H1 (cell line): ENCODE results near the gene KRT75. TPM values are rescaled to one million over a fixed set of nuclear protein-coding genes. Genes with fewer than 3 reads are reported as not detected.
A peak's percentile ranks its signal among the peaks of the same experiment; 100 is the strongest.

Source experiments
- CTCF ChIA-PET: fragments of 300-600 bp; sonication (Branson Sonifier 250); formaldehyde crosslinking; loops from one replicate; lab custom pipeline; 2021; ENCODE audit not compliant: partially characterized antibody; lab: Charles Lee
- POLR2A ChIA-PET: fragments of 300-600 bp; sonication (Branson Sonifier 250); formaldehyde crosslinking; loops from one replicate; lab custom pipeline; 2021; ENCODE audit warnings: inconsistent platforms; ENCODE audit not compliant: partially characterized antibody; lab: Charles Lee
- DNase-seq, 2 experiments: peaks; one replicate each; pipeline versions ENCODE4 v3.0.0 to v3.0.0-alpha.2; 2010 to 2022; ENCODE audit warnings: low spot score in 2 of 2, low read depth in 1 of 2, mixed read lengths in 1 of 2
- FAIRE-seq: peaks from 2 replicates; lab custom pipeline; 2011; peaks lifted over from hg19 to GRCh38; lab: Jason Lieb, UNC
- H2AFZ ChIP-seq: 2 replicates; pipeline ENCODE4 v1.8.1; 2012; ENCODE audit warnings: low read length, inconsistent platforms
- H2AK5ac ChIP-seq: 2 replicates; pipeline ENCODE4 v1.6.1; 2013; ENCODE audit warnings: low read depth, low read length
- H2BK120ac ChIP-seq: replicated peaks from 2 replicates; pipeline ENCODE3; 2013; ENCODE audit warnings: low read depth, low read length, inconsistent platforms
- H2BK12ac ChIP-seq: 2 replicates; pipeline ENCODE4 v1.6.1; 2013; ENCODE audit warnings: low read depth, low read length
- H2BK15ac ChIP-seq: 2 replicates; pipeline ENCODE4 v1.6.1; 2013; ENCODE audit warnings: low read length
- H2BK20ac ChIP-seq: 2 replicates; pipeline ENCODE4 v1.6.1; 2013; ENCODE audit warnings: low read length
- H2BK5ac ChIP-seq: 2 replicates; pipeline ENCODE4 v1.6.1; 2013; ENCODE audit warnings: low read depth, low read length
- H3K14ac ChIP-seq: 2 replicates; pipeline ENCODE4 v1.6.1; 2013; ENCODE audit warnings: inconsistent platforms; ENCODE audit not compliant: insufficient read length
- H3K18ac ChIP-seq: 2 replicates; pipeline ENCODE4 v1.6.1; 2013; ENCODE audit warnings: low read length; ENCODE audit errors: extremely low read depth
- H3K23ac ChIP-seq: 2 replicates; pipeline ENCODE4 v1.6.1; 2013; ENCODE audit warnings: inconsistent platforms; ENCODE audit not compliant: insufficient read length
- H3K23me2 ChIP-seq: 2 replicates; pipeline ENCODE4 v1.6.1; 2013; ENCODE audit warnings: low read depth, low read length
- H3K27ac ChIP-seq: 2 replicates; pipeline ENCODE4 v1.6.1; 2011; ENCODE audit warnings: low read depth, low read length, inconsistent platforms
- H3K27me3 ChIP-seq, 4 experiments: replicated peaks in 1 of 4; 1 replicate in 1 of 4; 2 replicates in 3 of 4; pipeline versions ENCODE4 v1.6.1 to v1.8.1; 2011 to 2013; ENCODE audit warnings: low read length in 3 of 4, mild to moderate bottlenecking in 3 of 4, inconsistent platforms in 2 of 4, mixed read lengths in 2 of 4, moderate library complexity in 1 of 4; ENCODE audit not compliant: control insufficient read depth in 3 of 4, insufficient read depth in 3 of 4; ENCODE audit errors: extremely low read depth in 1 of 4
- H3K36me3 ChIP-seq, 4 experiments: 2 replicates each; pipeline versions ENCODE4 v1.6.1 to v1.8.1; 2011 to 2013; ENCODE audit warnings: mild to moderate bottlenecking in 4 of 4, low read length in 3 of 4, moderate library complexity in 2 of 4, control low read depth in 1 of 4, inconsistent platforms in 1 of 4; ENCODE audit not compliant: insufficient read depth in 4 of 4, control insufficient read depth in 2 of 4
- H3K4ac ChIP-seq: replicated peaks from 2 replicates; pipeline ENCODE3; 2013; ENCODE audit warnings: low read length, low read depth, mixed read lengths, inconsistent platforms; ENCODE audit not compliant: insufficient read length
- H3K4me1 ChIP-seq, 4 experiments: replicated peaks in 1 of 4; 1 replicate in 1 of 4; 2 replicates in 3 of 4; pipeline versions ENCODE4 v1.6.1 to v1.8.1; 2011 to 2013; ENCODE audit warnings: low read length in 3 of 4, inconsistent platforms in 2 of 4, mixed read lengths in 1 of 4; ENCODE audit not compliant: insufficient read depth in 4 of 4, control insufficient read depth in 3 of 4
- H3K4me2 ChIP-seq, 2 experiments: 2 replicates each; pipeline versions ENCODE4 v1.6.1 to v1.8.1; 2011 to 2013; ENCODE audit warnings: low read depth in 2 of 2, low read length in 2 of 2, control low read depth in 1 of 2, inconsistent platforms in 1 of 2, mild to moderate bottlenecking in 1 of 2; ENCODE audit not compliant: insufficient read depth in 1 of 2
- H3K4me3 ChIP-seq, 4 experiments: fragments of 200-600, 300-600 bp in 1 of 4; sonication (generic), shearing (Covaris generic), sonication (Bioruptor Twin) in 1 of 4; 2 replicates each; pipeline versions ENCODE4 v1.5.1 to v1.8.1; 2011 to 2016; ENCODE audit warnings: low read length in 4 of 4, low read depth in 3 of 4, control low read depth in 2 of 4, inconsistent platforms in 2 of 4, mild to moderate bottlenecking in 2 of 4, mixed read lengths in 1 of 4, moderate library complexity in 1 of 4; ENCODE audit not compliant: insufficient read depth in 2 of 4; ENCODE audit errors: extremely low read depth in 1 of 4
- H3K56ac ChIP-seq: replicated peaks from 2 replicates; pipeline ENCODE3; 2013; ENCODE audit warnings: low read depth, mild to moderate bottlenecking, mixed read lengths, low read length, inconsistent platforms; ENCODE audit not compliant: insufficient read length
- H3K79me1 ChIP-seq: 2 replicates; pipeline ENCODE4 v1.6.1; 2013; ENCODE audit warnings: low read depth, low read length, control low read depth
- H3K79me2 ChIP-seq, 2 experiments: 2 replicates each; pipeline versions ENCODE4 v1.6.1 to v1.8.1; 2012 to 2013; ENCODE audit warnings: low read length in 2 of 2, mild to moderate bottlenecking in 2 of 2, inconsistent platforms in 1 of 2; ENCODE audit not compliant: insufficient read depth in 2 of 2, control insufficient read depth in 1 of 2
- H3K9ac ChIP-seq, 4 experiments: replicated peaks in 1 of 4; 1 replicate in 1 of 4; 2 replicates in 3 of 4; pipeline versions ENCODE4 v1.6.1 to v1.8.1; 2011 to 2013; ENCODE audit warnings: low read depth in 3 of 4, low read length in 3 of 4, control low read depth in 2 of 4, mild to moderate bottlenecking in 2 of 4, moderate library complexity in 2 of 4, inconsistent platforms in 1 of 4; ENCODE audit errors: extremely low read depth in 1 of 4
- H3K9me3 ChIP-seq, 2 experiments: 2 replicates each; pipeline versions ENCODE4 v1.6.1 to v1.8.1; 2012 to 2013; ENCODE audit warnings: mild to moderate bottlenecking in 2 of 2, moderate library complexity in 2 of 2, control low read depth in 1 of 2, inconsistent platforms in 1 of 2, low read depth in 1 of 2, low read length in 1 of 2, mixed read lengths in 1 of 2; ENCODE audit not compliant: insufficient read depth in 2 of 2
- H4K20me1 ChIP-seq, 2 experiments: replicated peaks in 1 of 2; 2 replicates each; pipeline versions ENCODE3 to v1.8.1; 2011 to 2013; ENCODE audit warnings: inconsistent platforms in 2 of 2, low read length in 2 of 2, mild to moderate bottlenecking in 1 of 2; ENCODE audit not compliant: insufficient read depth in 2 of 2, control insufficient read depth in 1 of 2
- H4K5ac ChIP-seq: 2 replicates; pipeline ENCODE4 v1.6.1; 2013; ENCODE audit warnings: low read length, low read depth, mixed read lengths, inconsistent platforms; ENCODE audit not compliant: insufficient read length
- H4K8ac ChIP-seq: 2 replicates; pipeline ENCODE4 v1.8.0; 2013; ENCODE audit warnings: mild to moderate bottlenecking, moderate library complexity, low read length, inconsistent platforms; ENCODE audit not compliant: insufficient read depth; ENCODE audit errors: extremely low read depth
- H4K91ac ChIP-seq: replicated peaks from 2 replicates; pipeline ENCODE3; 2013; ENCODE audit warnings: low read length, mixed read lengths, inconsistent platforms; ENCODE audit not compliant: insufficient read length
- CHD2 ChIP-seq: IDR thresholded peaks from 2 replicates; pipeline ENCODE4 v1.6.1; 2012; ENCODE audit warnings: low read length, improper control_type of control experiment
- CTBP2 ChIP-seq: IDR thresholded peaks from 2 replicates; pipeline ENCODE4 v1.7.0; 2011; ENCODE audit warnings: borderline replicate concordance, mild to moderate bottlenecking, moderate library complexity, mixed read lengths, low read length; ENCODE audit not compliant: insufficient read depth, insufficient read length
- FOSL1 ChIP-seq: IDR thresholded peaks from 2 replicates; pipeline ENCODE4 v1.6.1; 2011; ENCODE audit warnings: mild to moderate bottlenecking, low read depth, low read length, moderate library complexity; ENCODE audit not compliant: insufficient read depth
- GABPA ChIP-seq: IDR thresholded peaks from 2 replicates; pipeline ENCODE4 v1.6.1; 2011; ENCODE audit warnings: mild to moderate bottlenecking, low read length, moderate library complexity, borderline replicate concordance; ENCODE audit not compliant: insufficient read depth
- GTF2F1 ChIP-seq: IDR thresholded peaks from 2 replicates; pipeline ENCODE4 v1.6.1; 2012; ENCODE audit warnings: low read depth, low read length, improper control_type of control experiment, borderline replicate concordance
- JUN ChIP-seq: IDR thresholded peaks from 2 replicates; pipeline ENCODE4 v1.6.1; 2011; ENCODE audit warnings: low read depth, mild to moderate bottlenecking, improper control_type of control experiment, low read length
- KDM1A ChIP-seq: fragments of 200-600, 300-600 bp; sonication (generic); IDR thresholded peaks from 2 replicates; pipeline ENCODE4 v1.7.1; 2016; ENCODE audit warnings: mild to moderate bottlenecking, low read length, borderline replicate concordance
- NRF1 ChIP-seq: IDR thresholded peaks from 2 replicates; pipeline ENCODE4 v1.6.1; 2011; ENCODE audit warnings: mild to moderate bottlenecking, low read depth, low read length, improper control_type of control experiment
- PHF8 ChIP-seq: fragments of 200-600 bp; sonication (generic); conservative IDR thresholded peaks from 2 replicates; pipeline ENCODE4 v1.7.1; 2012; ENCODE audit warnings: low read depth, mild to moderate bottlenecking, inconsistent platforms, low read length, moderate library complexity
- RBBP5 ChIP-seq: IDR thresholded peaks from 2 replicates; pipeline ENCODE4 v1.7.1; 2012; ENCODE audit warnings: low read depth, mild to moderate bottlenecking, inconsistent platforms, low read length, moderate library complexity, borderline replicate concordance
- RFX5 ChIP-seq: IDR thresholded peaks from 2 replicates; pipeline ENCODE4 v1.6.1; 2011; ENCODE audit warnings: low read depth, low read length, improper control_type of control experiment, borderline replicate concordance
- SP1 ChIP-seq: IDR thresholded peaks from 2 replicates; pipeline ENCODE4 v1.6.1; 2011; ENCODE audit warnings: low read depth, low read length
- SRF ChIP-seq: IDR thresholded peaks from 2 replicates; pipeline ENCODE4 v1.6.1; 2011; ENCODE audit warnings: mild to moderate bottlenecking, low read depth, low read length, moderate library complexity
- SUZ12 ChIP-seq: fragments of 200-600 bp; sonication (generic); IDR thresholded peaks from 2 replicates; pipeline ENCODE4 v1.6.1; 2012; ENCODE audit warnings: mild to moderate bottlenecking, inconsistent platforms, low read length, moderate library complexity, mixed read lengths
- TCF12 ChIP-seq: IDR thresholded peaks from 2 replicates; pipeline ENCODE4 v1.6.1; 2011; ENCODE audit warnings: low read depth, mild to moderate bottlenecking, low read length
- WGBS, 2 experiments: shearing (Covaris generic) in 1 of 2; methylation state at CpG; one replicate each; pipeline versions ENCODE4 v1.1.6 to v1.1.7; 2013 to 2015; ENCODE audit warnings: low lambda C conversion rate in 2 of 2, mixed read lengths in 2 of 2, inconsistent platforms in 1 of 2, low coverage in 1 of 2, missing lambda C conversion rate in 1 of 2; ENCODE audit not compliant: insufficient replicate concordance in 2 of 2, insufficient coverage in 1 of 2, insufficient read length in 1 of 2; ENCODE audit errors: extremely low coverage in 1 of 2, missing lambda C conversion rate in 1 of 2; 5-methylcytosine and 5-hydroxymethylcytosine counted together
- polyA plus RNA-seq, 7 experiments: library from polyadenylated mRNA; depleted of rRNA in 3 of 7; stranded (reverse) in 5 of 7; unstranded in 2 of 7; fragments of >200 nt in 5 of 7; fragments of 200-250 nt in 2 of 7; gene quantifications; 1 replicate in 5 of 7; 2 replicates in 1 of 7; 4 replicates in 1 of 7; pipeline versions ENCODE4 v1.2.1 to v1.2.3, GENCODE V29; 2011 to 2013; ENCODE audit warnings: missing spikeins in 2 of 7, mixed read lengths in 2 of 7
- total RNA-seq: library from RNA; stranded (reverse); fragmentation: NEBNext Ultra II Directional; extraction: Animal tissue kit (Norgen Biotek cat#: 25700); gene quantifications from 2 replicates; pipeline ENCODE4 v1.2.1, GENCODE V29; 2021

Gene KRT75
- total and polyA plus RNA-seq, 2 of the 8 experiments (the other 6 are each of a cell fraction or from before 2014, with no cell fraction given), result not detected

- Histone ChIP-seq H3K4ac (no peak overlapping the region), H3K9ac (no peak overlapping the region), H3K18ac (no peak overlapping the region), H3K56ac (no peak overlapping the region), H3K9me3 (no peaks in the 10 kb centered on the region), H4K5ac (no peak overlapping the region), H4K20me1 (no peaks in the 10 kb centered on the region), H2AFZ (no peak overlapping the region), H2BK20ac (no peak overlapping the region), H3K36me3 (no peaks in the 10 kb centered on the region), H4K8ac (peak overlapping the region; percentile 53; the same call in 1 of the 2 replicates), H2BK15ac (no peak overlapping the region), H3K23ac (no peak overlapping the region), H3K27ac (no peak overlapping the region), H3K79me1 (no peaks in the 10 kb centered on the region; the same call in 1 of the 2 replicates), H4K91ac (no peak overlapping the region), H3K4me2 (no peak overlapping the region), H2AK5ac (no peak overlapping the region), H2BK120ac (no peak overlapping the region), H3K4me1 (no peaks in the 10 kb centered on the region), H3K14ac (no peak overlapping the region), H3K23me2 (no peaks in the 10 kb centered on the region), H3K4me3 (no peak overlapping the region), H3K27me3 (no peaks in the 10 kb centered on the region), H2BK5ac (no peak overlapping the region), H3K79me2 (no peaks in the 10 kb centered on the region), H2BK12ac (no peak overlapping the region)
- DNase-seq (no peak), FAIRE-seq (no peak)
- CTCF ChIA-PET, result interaction anchor here (0.8 to 11.3 kb wide), 14 partner anchors 8 to 597 kb away, joined by 3 to 105 read pairs (median 4); partner anchors contain the start of gene KRT85
- POLR2A ChIA-PET, result no interaction called here
- WGBS, 2 experiments, result 85% methylated on average over 3 of the region's 3 CpGs; no CpG with 5 or more reads in 1 of the 2 experiments
- no peak for TF ChIP-seq CTBP2
- TF ChIP-seq JUN, result no peak
- TF ChIP-seq TCF12, result no peak
- TF ChIP-seq FOSL1, result no peak
- TF ChIP-seq GTF2F1, result no peak
- TF ChIP-seq KDM1A, result no peak
- TF ChIP-seq SP1, result no peak
- TF ChIP-seq SUZ12, result no peak
- no peak for TF ChIP-seq GABPA
- TF ChIP-seq RFX5, result no peak
- no peak for TF ChIP-seq CHD2
- TF ChIP-seq PHF8, result no peak
- TF ChIP-seq RBBP5, result no peak
- no peak for TF ChIP-seq NRF1
- no peak for TF ChIP-seq SRF
These were observed 50.8 kb downstream of the KRT75 start for GRCh38 chr12:52383331-52383730.
